OCI-M2 (cell line): ENCODE measurements around the gene GABRG3.

Experiments used
- DNase-seq: peaks from one replicate; lab custom pipeline; 2025; ENCODE audit not compliant: unreplicated experiment; lab: John Stamatoyannopoulos, UW

GABRG3 gene

DNA sequence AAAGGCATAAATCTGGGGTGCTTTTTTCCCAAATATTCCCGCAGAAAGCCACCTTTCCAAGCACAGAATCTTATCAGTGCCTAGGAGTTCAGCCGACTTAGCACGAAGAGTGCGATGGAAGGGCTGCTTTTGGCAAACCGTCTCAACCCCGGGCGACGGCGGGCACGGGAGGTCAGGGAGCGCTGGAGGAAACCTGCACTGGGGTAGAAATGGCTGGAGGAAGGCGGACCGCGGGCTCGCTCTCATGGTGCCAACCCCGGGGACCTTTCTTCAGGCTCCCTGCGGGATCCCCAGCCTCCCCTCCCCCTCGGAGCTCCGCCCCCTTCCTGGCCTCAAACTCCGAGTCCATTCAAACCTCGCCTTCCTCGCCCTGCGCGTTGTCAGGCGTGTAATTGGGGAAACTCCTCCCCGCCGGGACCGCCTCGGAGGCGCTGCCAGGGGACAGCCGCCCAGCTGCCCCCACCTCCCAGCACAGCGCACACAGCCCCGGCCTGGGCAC, at the start of gene GABRG3:
Gene GABRG3 (plus strand): TSS at position 470 of the 499 bp plus-strand sequence.
- DNase-seq, result no peak

DNA sequence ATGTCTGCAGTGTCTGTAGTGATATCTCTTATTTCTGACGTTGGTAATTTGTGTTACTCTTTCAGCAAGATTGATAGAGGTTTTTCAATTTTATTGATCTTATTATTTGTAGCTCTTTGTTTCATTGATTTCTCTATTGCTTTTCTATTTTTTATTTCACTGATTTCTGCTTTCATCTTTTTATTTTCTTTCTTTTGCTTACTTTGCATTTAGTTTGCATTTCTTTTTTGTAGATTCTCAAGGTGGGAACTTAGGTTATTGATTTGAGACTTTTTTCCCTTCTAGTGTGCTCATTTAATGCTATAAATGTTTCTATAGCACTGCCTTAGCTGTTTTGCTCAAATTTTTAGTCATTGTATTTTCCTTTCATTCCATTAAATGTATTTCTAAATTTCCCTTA, 49.5 kb upstream of the GABRG3 start:
- DNase-seq, result no peak

DNA sequence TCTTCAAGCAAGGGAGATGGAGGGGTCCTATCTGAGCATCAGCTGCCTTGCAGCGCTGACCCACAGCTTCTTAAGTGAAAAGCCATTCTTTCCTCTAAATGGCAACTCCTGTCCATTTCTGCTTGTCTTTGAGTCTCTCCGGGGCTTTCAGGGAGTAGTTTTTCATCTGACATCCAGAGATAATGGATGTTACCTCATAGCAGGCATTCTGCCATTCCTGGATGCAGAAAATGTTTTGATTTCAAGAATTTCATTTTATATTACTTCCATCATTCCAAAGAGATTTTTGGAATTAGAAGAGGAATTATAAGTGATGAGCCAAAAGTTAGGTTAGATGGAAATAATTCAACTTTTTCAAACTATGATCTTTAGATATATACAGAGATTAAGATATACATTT, 44.9 kb upstream of the GABRG3 start:
- DNase-seq, result no peak

DNA sequence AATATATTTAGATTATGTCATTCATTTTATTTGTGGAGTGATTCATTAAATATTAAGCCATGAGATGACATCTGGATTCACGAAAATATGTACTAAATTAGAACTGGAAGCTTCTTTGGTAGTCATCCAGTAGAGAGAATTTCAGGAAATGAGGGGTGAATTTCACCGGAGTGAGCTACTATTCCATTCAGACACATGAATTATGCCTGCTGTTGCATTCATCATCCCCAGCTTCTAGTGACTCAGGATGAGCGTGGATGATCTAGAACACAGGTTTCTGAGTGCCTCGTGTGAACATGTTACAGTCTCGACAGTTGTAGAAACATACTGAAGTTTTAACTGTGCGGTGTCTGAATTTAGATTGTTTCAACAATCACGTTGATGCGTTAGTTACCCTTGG, 42.9 kb upstream of the GABRG3 start:
- DNase-seq, result no peak

GRCh38 chr15:26929588-26929987, 41.4 kb upstream of the GABRG3 start:
- DNase-seq, result no peak

GRCh38 chr15:26934848-26935247, 36.1 kb upstream of the GABRG3 start:
- DNase-seq, result no peak

GRCh38 chr15:26935322-26935721, 35.7 kb upstream of the GABRG3 start:
- no peak for DNase-seq

DNA sequence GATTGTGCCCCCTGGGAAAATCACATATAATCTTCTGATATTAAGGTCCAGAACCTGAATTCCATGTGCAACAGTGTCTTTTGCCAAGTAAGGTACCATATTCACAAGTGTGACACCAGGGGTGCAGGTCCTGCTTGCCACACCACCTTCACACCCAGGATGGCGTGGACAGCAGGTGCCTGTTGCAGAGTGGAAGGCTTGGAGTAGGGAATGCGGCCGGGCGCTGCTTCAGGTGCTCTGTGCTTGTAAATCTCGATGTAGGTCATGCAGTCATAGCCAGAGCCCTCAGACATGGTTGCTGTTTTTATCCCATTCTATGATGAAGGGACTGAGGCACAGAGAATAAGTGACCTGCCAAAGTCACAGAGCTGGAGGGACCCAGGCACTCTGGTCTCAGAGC, 34.5 kb upstream of the GABRG3 start:
- no peak for DNase-seq

DNA sequence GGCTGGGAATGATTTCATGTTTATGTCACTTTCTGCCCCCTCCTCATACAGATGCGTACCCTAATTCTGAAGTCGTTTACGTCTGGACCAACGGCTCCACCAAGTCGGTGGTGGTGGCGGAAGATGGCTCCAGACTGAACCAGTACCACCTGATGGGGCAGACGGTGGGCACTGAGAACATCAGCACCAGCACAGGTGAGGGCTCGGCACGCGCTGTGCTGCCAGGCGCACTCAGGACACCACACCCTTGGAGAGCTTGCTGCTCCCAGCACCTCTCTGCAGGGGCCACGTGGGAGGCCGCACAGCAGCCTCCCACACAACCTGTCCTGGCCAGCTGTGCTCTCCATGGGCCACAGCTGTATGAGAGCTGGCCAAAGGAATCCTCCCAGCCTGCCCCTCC, 33.8 kb upstream of the GABRG3 start:
- no peak for DNase-seq

DNA sequence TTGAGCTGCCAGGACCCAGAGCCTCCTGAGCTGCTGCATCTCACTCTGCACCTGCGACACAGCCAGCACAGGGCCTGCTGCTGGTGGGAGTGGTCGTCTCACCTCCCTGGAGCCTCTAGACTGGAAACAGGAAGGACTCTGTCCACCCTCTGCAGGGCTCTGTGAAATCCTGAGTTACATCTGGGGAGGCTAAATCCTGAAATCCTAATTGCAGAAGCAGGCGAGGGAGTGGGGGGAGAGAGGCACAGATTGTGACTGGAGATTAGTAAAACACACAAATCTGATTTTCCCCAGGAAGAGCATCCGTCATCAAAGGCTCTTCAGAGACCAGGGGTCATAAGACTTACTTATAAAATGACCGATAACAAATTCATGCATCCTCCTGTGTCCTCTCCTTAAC, 31.6 kb upstream of the GABRG3 start:
- DNase-seq, result no peak

- no peak for DNase-seq
These were observed 29.5 kb upstream of the GABRG3 start for GRCh38 chr15:26941489-26941888.

- DNase-seq, result no peak
These were observed 27.1 kb upstream of the GABRG3 start for GRCh38 chr15:26943866-26944265.

- DNase-seq, result no peak
These were observed 25.9 kb upstream of the GABRG3 start for GRCh38 chr15:26945046-26945445.

GRCh38 chr15:26950001-26950400, 21.0 kb upstream of the GABRG3 start:
- no peak for DNase-seq

- DNase-seq, result no peak
These were observed 16.6 kb upstream of the GABRG3 start for GRCh38 chr15:26954403-26954802.

DNA sequence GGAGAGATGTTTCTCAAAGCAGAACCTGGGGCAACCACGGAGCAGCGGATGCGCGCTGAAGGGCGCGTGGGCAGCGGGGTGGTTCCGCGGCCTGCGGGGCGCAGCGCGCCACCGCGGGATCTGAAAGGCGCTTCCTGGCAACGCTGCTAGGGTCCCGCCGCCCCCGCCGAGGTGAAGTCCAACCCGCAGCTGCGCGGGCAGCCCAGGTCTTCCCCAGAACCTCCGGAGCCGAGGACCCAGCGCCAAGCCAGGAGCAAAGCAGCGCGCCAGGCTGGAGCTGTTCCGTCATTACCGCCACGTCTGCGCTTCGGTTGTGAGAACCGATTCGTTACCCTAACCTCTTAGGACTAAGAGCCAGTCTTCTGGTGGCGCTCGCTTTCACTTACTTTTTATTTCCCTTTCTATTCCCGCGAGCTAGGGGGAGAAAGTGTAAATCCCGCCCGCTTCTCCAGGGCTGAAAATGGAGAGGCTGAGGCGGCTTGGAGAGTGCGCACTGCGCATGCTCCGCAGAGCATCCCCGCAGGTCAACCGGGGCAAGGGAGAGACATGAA, 3.2 kb upstream of the GABRG3 start:
- DNase-seq, result no peak

- no peak for DNase-seq
These were observed 2.2 kb upstream of the GABRG3 start for GRCh38 chr15:26968806-26969205.

DNA sequence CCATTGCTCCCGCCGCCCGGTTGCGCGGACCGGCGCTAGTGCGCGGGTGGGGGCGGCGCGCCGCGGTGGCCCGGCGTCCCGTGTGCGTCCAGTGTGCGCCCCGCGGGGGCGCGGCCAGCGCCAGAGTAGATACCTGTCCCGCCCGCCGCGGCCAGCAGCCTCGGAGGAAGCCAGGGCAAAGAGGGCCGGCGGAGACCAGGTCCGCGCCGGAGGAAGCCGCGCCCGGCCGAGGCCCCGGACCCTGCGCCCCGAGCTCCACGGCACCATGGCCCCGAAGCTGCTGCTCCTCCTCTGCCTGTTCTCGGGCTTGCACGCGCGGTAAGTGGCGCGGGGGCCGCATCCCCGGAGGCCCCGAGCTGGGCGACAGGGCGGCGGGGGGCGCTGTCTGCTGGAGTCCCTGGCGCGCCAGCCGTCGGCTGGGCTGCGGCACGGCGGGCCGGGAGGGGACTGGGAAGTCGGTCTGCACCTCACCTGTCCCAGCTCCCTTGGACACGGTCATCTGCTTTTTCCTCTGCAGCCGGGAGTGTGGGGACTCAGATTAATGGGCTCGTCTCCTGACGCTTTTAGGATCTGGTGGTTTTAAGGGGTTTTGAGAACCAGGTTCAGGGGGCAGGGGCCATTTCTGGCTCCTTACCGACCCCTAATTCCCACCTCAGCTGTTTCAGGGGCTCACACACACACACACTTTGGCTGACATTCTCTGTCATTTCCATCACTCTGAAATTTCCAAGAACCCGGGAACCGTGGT, 464 bp downstream of the GABRG3 start:
- no peak for DNase-seq

DNA sequence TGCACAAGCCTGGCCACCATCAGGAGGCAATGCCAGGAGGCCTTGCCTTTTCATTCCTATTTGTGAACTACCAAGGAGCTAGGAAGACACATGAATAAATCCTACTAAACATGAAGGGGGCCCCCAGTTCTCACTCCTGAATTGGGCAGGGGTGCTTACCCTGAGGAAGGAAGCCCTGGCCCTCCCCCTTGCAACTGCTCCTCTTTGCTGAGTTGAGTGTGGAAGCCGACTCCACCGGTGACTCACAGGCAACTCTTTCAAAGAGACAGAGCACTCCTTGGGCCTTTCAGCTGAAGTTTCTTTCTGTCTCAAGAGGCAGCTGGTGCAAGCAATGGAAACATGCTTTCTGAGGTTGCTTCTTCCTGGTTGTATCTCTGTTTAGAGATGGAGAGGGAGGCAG, 1.7 kb downstream of the GABRG3 start:
- DNase-seq, result no peak

GRCh38 chr15:26974120-26974780, 3.3 kb downstream of the GABRG3 start:
- DNase-seq, result no peak

DNA sequence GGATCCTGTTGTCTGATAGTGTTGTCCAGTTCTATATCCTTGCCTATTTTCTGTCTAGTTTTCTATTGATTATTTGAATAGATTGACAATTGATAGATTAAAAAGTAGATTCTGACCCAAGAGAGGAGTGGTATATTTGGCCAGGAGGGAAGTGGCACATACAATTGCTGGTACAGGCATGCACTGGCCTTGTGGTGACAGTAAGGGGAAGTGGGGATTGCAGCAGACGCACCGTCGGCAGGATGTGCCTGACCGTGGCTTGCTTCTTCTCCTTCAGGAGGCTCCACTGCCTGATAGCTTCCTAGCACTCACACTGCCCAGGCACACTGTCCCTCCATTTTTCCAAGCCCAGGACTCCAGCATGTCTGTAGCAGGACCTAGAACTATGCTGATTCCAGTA, 10.5 kb downstream of the GABRG3 start:
- DNase-seq, result no peak

- no peak for DNase-seq
These were observed 12.8 kb downstream of the GABRG3 start for GRCh38 chr15:26983822-26984221.
